Neural crest cell (in vitro differentiated cells): ENCODE measurements around the gene PRKN. TPM values are rescaled to one million over a fixed set of nuclear protein-coding genes. Genes with fewer than 3 reads are reported as not detected.

Experiments
- DNase-seq: peaks from one replicate; pipeline ENCODE4 v3.0.0; 2021; ENCODE audit warnings: low read depth, mixed read lengths, low spot score
- H3K27ac Mint-ChIP-seq: one replicate; pipeline ENCODE4 v1.8.0; 2021; ENCODE audit warnings: mild to moderate bottlenecking, mixed read lengths; ENCODE audit not compliant: unreplicated experiment
- H3K27me3 Mint-ChIP-seq: 2 replicates; pipeline ENCODE4 v1.8.0; 2021; ENCODE audit warnings: low read depth, mild to moderate bottlenecking, mixed read lengths
- H3K36me3 Mint-ChIP-seq: 2 replicates; pipeline ENCODE4 v1.8.0; 2021; ENCODE audit warnings: low read depth, mild to moderate bottlenecking, mixed read lengths
- H3K4me1 Mint-ChIP-seq: 2 replicates; pipeline ENCODE4 v1.8.0; 2021; ENCODE audit warnings: mixed read lengths
- H3K4me3 Mint-ChIP-seq: one replicate; pipeline ENCODE4 v1.8.0; 2021; ENCODE audit warnings: mild to moderate bottlenecking, mixed read lengths
- H3K9me3 Mint-ChIP-seq: 2 replicates; pipeline ENCODE4 v1.8.0; 2021; ENCODE audit warnings: mixed read lengths
- CTCF ChIP-seq: fragments of 200-600 bp; sonication (generic); conservative IDR thresholded peaks from 2 replicates; pipeline ENCODE4 v1.5.0; 2021; ENCODE audit warnings: antibody characterized with exemption, mild to moderate bottlenecking
- total RNA-seq: library from RNA; stranded (reverse); gene quantifications from 2 replicates; pipeline ENCODE4 v1.2.1, GENCODE V29; 2021

Gene PRKN
- total RNA-seq, 1 donor from 2014 or later: 3.2 TPM

GRCh38 chr6:161396539-161396938 lies 1331.0 kb downstream of the PRKN start:
- H3K27me3 Mint-ChIP-seq: no peaks in the 10 kb centered on the region
- no peaks in the 10 kb centered on the region for H3K9me3 Mint-ChIP-seq
- H3K36me3 Mint-ChIP-seq: no peaks in the 10 kb centered on the region
- no peak for DNase-seq
- no peak overlapping the region for H3K27ac Mint-ChIP-seq
- no peaks in the 10 kb centered on the region for H3K4me1 Mint-ChIP-seq
- no peak overlapping the region for H3K4me3 Mint-ChIP-seq
- TF ChIP-seq CTCF: no peak

- no peak overlapping the region for H3K4me3 Mint-ChIP-seq
These were observed 1331.8 kb downstream of the PRKN start for GRCh38 chr6:161395716-161396231.

GRCh38 chr6:161394437-161394836 lies 1333.1 kb downstream of the PRKN start:
- no peaks in the 10 kb centered on the region for H3K9me3 Mint-ChIP-seq
- no peak overlapping the region for H3K4me3 Mint-ChIP-seq
- no peak overlapping the region for H3K27ac Mint-ChIP-seq
- no peak for DNase-seq
- no peaks in the 10 kb centered on the region for H3K27me3 Mint-ChIP-seq
- no peaks in the 10 kb centered on the region for H3K4me1 Mint-ChIP-seq
- no peak for TF ChIP-seq CTCF
- H3K36me3 Mint-ChIP-seq: no peaks in the 10 kb centered on the region

More at GRCh38 chr6:161395716-161396231, 1331.8 kb downstream of the PRKN start:
- no peaks in the 10 kb centered on the region for H3K27me3 Mint-ChIP-seq
- TF ChIP-seq CTCF: no peak
- H3K9me3 Mint-ChIP-seq: no peaks in the 10 kb centered on the region
- H3K27ac Mint-ChIP-seq: peak overlapping the region; percentile 73
- no peaks in the 10 kb centered on the region for H3K4me1 Mint-ChIP-seq
- H3K36me3 Mint-ChIP-seq: no peaks in the 10 kb centered on the region
- DNase-seq: no peak

GRCh38 chr6:161393839-161394364 lies 1333.7 kb downstream of the PRKN start:
- DNase-seq: peak; percentile 46
- Mint-ChIP-seq H3K9me3 (no peaks in the 10 kb centered on the region), H3K36me3 (no peaks in the 10 kb centered on the region), H3K27ac (no peak overlapping the region), H3K4me3 (no peak overlapping the region), H3K4me1 (no peaks in the 10 kb centered on the region), H3K27me3 (no peaks in the 10 kb centered on the region)
- TF ChIP-seq CTCF: peak; percentile 83

GRCh38 chr6:161393292-161393691 lies 1334.3 kb downstream of the PRKN start:
- no peak for TF ChIP-seq CTCF
- Mint-ChIP-seq H3K4me1 (no peaks in the 10 kb centered on the region), H3K27me3 (no peaks in the 10 kb centered on the region), H3K4me3 (no peak overlapping the region), H3K9me3 (no peaks in the 10 kb centered on the region), H3K36me3 (no peaks in the 10 kb centered on the region), H3K27ac (no peak overlapping the region)
- no peak for DNase-seq
